Peyer's patch (tissue), 4 donors: Measurements from ENCODE around the gene CALHM4.

Source experiments
- POLR2A ChIP-seq, 2 donors: fragments of 450-650 bp; IDR thresholded peaks; one replicate each; pipeline ENCODE4 v1.5.1; 2017; ENCODE audit warnings: antibody characterized with exemption in 2 of 2, mild to moderate bottlenecking in 2 of 2, moderate library complexity in 2 of 2
- TF ChIP-seq, protein P1 (sequence below), 6 experiments: fragments of 450-650 bp in 4 of 6; fragments of 200-600 bp in 2 of 6; sonication (generic) in 1 of 6; IDR thresholded peaks; one replicate each; pipeline ENCODE4 v1.5.1; 2017 to 2019; ENCODE audit warnings: antibody characterized with exemption in 6 of 6, mild to moderate bottlenecking in 3 of 6, moderate library complexity in 1 of 6

DNA sequence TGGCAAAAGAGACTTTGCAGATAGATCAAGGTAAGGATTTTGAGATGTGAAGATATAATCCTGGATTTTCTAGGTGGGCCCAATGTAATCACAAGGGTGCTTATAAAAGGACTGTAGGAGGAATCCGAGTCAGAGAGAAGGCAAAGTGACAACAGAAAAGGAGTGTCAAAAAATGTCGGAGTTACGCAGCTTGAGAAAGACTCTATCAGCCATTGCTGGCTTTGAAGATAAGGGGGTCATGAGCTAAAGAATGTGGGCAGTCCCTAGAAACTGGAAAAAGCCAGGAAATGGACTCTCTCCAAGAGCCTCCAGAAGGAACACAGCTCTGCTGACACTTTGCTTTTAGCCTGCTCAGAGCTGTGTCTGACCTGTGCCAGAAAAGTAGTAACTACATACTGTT lies 9.1 kb downstream of the CALHM4 start:
- TF ChIP-seq, protein P1, sequence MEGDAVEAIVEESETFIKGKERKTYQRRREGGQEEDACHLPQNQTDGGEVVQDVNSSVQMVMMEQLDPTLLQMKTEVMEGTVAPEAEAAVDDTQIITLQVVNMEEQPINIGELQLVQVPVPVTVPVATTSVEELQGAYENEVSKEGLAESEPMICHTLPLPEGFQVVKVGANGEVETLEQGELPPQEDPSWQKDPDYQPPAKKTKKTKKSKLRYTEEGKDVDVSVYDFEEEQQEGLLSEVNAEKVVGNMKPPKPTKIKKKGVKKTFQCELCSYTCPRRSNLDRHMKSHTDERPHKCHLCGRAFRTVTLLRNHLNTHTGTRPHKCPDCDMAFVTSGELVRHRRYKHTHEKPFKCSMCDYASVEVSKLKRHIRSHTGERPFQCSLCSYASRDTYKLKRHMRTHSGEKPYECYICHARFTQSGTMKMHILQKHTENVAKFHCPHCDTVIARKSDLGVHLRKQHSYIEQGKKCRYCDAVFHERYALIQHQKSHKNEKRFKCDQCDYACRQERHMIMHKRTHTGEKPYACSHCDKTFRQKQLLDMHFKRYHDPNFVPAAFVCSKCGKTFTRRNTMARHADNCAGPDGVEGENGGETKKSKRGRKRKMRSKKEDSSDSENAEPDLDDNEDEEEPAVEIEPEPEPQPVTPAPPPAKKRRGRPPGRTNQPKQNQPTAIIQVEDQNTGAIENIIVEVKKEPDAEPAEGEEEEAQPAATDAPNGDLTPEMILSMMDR (IDR thresholded peaks at IDR 0.05) = no peak
- TF ChIP-seq POLR2A (IDR thresholded peaks at IDR 0.05) = no peak
